Mammary epithelial cell (primary cell): ENCODE measurements around the gene GRHL3.

Experiments
- CTCF ChIP-seq, 2 donors: IDR thresholded peaks in 1 of 2; conservative IDR thresholded peaks in 1 of 2; 2 replicates each; pipeline ENCODE4 v1.5.1; 2011 to 2012; ENCODE audit warnings: inconsistent platforms in 2 of 2, low read length in 2 of 2, mild to moderate bottlenecking in 2 of 2, control low read depth in 1 of 2, low read depth in 1 of 2; ENCODE audit not compliant: insufficient read depth in 1 of 2; ENCODE audit errors: extremely low read depth in 1 of 2
- EZH2 ChIP-seq: IDR thresholded peaks from 2 replicates; pipeline ENCODE4 v1.6.1; 2012; ENCODE audit warnings: low read length, inconsistent platforms, borderline replicate concordance

DNA sequence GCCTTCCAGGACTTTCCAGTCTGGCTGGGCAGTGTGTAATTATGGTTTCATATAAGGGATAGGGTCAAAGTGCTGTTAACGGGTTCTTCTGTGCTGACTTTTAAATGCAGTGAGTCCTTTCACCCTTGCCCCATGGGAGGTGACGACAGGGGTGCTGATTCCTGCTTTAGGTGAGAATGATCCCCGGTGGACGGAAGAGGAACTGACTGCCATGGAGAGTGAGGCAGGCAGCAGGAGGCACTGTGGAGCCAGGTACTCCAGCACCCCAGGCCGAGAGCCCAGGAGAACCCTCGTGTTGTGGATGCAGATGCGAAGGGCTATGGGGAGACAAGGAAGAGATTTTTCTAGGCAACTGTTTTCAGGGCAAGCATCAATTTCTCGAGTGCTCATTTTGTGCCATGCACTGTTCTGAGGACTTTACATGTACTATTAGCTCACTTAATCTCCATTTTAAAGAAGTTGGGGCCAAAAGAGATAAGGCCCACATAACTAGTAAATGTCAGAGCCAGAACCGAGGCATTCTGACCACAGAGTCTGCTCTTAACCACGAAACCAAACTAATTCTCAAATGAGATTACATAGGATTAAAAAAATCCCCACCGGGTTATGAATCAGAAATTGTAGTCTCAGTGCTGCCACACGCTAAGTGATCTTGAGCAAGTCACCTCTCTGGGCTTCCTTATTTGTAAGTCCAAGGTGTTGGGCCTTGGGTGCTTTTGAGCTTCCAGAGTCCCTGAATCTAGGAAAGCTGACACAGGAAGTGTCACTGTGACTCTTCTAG, 66.2 kb downstream of the GRHL3 start:
- peak; percentile 85 to 89 for TF ChIP-seq CTCF (conservative IDR thresholded peaks at IDR 0.05 in 1 of 2, IDR thresholded peaks at IDR 0.05 in 1 of 2; ENCODE audit: extremely low read depth in 1 of 2, insufficient read depth in 1 of 2, low read depth in 1 of 2, low read length in 2 of 2)
- no peak for TF ChIP-seq EZH2
